Fibroblast of skin of left biceps (primary cell): ENCODE results near the gene RFFL.

Source experiments
- DNase-seq, 2 experiments: peaks; one replicate each; pipeline ENCODE4 v3.0.0-alpha.2; 2013; ENCODE audit warnings: low read depth in 2 of 2

RFFL gene

DNA sequence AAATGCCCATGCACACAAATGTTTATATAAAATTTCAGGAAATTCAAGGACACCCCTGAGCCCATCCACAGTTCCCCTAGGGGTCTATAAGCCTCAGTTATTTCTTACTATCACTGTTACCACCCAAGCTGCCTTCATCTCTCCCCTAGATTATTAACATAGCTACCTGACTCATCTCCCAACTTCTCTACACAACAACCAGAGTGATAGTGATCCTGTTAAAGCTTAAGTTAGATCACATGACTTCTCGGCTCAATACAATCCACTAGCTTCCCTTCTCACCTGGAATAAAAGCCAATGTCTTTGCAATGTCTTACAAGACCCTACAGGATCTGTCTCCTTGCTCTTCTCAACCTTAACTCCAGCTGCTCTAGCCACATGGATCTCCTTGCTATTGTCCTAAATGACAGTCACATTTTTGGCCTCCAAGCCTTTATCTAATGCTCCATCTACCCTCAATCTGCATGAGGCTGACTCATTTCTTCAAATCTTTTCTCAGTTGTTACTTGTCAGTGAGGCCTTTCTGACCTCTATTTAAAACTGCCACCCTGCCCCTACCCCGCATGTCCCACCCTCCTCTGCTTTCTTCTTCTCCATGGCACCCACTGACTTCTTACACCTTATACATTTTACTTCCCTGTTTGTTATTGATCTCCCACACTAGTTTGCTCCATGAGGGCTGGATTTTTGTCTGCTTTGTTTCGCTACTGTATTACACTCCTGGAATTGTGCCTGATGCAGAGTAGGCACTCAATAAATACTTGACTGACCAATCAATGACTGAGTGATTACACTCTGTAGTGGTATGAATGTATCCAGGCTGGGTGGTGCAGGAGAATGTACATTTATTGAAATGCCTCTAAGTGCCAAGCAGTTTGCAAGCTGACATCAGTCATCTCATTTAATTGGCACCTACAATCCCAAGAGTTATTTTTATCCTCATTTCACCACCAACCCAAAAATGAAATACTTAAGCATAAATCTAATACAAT lies 88.4 kb downstream of the RFFL start:
- DNase-seq, result no peak

DNA sequence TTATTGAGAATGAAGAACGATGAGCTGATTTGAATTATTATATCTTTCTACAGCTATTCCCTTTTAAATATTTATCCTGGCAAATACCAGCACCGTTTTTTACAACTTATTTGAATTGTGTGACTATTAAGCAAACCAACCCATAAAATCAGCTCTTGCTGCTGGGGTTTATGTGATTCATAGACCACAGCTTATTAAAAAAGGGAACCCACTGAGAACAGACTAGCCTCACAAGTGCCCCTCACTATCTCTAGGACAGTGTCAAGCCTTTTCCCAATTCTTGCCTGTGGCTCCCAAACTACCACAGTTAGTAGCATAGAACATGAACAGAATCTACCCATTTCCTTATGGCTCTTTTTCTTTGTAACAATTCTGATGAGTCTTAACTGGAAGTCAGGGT lies 89.3 kb downstream of the RFFL start:
- DNase-seq, result no peak

DNA sequence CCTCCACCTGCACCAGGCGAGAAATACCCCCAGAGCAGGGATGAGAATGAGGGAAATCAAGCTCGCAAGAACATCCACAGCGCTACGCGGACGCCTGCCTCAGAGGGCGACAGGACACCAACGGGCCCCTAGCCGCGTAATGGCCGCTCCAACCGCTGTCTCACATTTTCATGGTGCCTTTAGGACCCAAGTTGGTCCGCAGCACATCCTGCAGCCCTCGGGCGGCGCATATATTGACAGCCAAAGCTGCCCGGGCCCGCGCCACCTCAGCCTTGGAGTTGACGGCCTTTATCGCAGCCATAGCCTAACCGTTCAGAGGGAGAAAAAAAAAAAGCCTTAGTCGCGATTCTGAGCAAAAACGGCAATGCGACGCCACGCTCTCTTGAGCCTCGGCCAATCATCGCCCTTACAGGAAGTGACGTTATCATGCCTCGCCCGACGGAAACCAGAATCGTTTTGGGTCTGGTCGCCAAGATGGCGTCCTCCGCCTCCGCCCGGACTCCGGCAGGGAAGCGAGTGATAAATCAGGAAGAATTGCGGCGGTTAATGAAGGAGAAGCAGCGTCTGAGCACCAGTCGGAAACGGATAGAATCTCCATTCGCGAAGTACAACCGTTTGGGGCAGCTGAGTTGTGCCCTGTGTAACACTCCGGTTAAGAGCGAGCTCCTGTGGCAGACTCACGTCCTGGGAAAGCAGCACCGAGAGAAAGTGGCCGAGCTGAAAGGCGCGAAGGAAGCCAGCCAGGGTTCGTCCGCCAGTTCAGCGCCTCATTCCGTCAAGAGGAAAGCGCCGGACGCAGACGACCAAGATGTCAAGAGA lies 102.2 kb downstream of the RFFL start, which contains the start of the genes CCT6B and ZNF830:
Gene CCT6B (minus strand): TSS at position 368 of the 819 bp plus-strand sequence. CDS start 67 bp downstream, at position 301.
Gene ZNF830 (plus strand): TSS at position 448 of the 819 bp plus-strand sequence. CDS start 27 bp downstream, at position 475.
- DNase-seq, result peak; percentile 84 to 89

GRCh38 chr17:34958438-34958837 lies 105.1 kb downstream of the RFFL start:
- no peak for DNase-seq
